SK-N-MC (cell line): ENCODE results near the gene SLC49A3.

Source experiments
- EZH2 ChIP-seq: fragments of 200-600 bp; sonication (generic); IDR thresholded peaks from one replicate; pipeline ENCODE4 v1.6.1; 2017; ENCODE audit warnings: antibody characterized with exemption
- POLR2AphosphoS5 ChIP-seq: IDR thresholded peaks from 2 replicates; pipeline ENCODE4 v1.6.1; 2012; ENCODE audit warnings: mild to moderate bottlenecking, low read depth, low read length, borderline replicate concordance

- no peak for TF ChIP-seq POLR2AphosphoS5
- TF ChIP-seq EZH2: no peak
Observed at GRCh38 chr4:680091-680490, 8.9 kb downstream of the SLC49A3 start.
